ENCODE measurements around the gene TXNDC11. TPM values are rescaled to one million over a fixed set of nuclear protein-coding genes. Genes with fewer than 3 reads are reported as not detected.

TXNDC11 gene
- total RNA-seq, 2 experiments from 2014 or later = 111 to 112 TPM

GRCh38 chr16:11734025-11734652 lies 8.5 kb downstream of the TXNDC11 start:
- H3K27ac ChIP-seq (ENCODE audit: low read depth in 1 of 2, low read length in 2 of 2) = no peak overlapping the region
- ChIA-PET CTCF (interaction anchor here (1.0 kb wide), 1 partner anchor 34 kb away, joined by 3 read pairs; no protein-coding TSS in a partner anchor), POLR2A (interaction anchor here (1.5 kb wide), 1 partner anchor 8 kb away, joined by 4 read pairs; the partner anchor contains the start of gene TXNDC11)
- Mint-ChIP-seq H3K4me3 (no peak overlapping the region), H3K9me3 (no peaks in the 10 kb centered on the region), H3K36me3 (ENCODE audit: low read depth) (peaks cover 90% of the 10 kb centered on the region), H3K27me3 (no peaks in the 10 kb centered on the region), H3K27ac (no peak overlapping the region), H3K4me1 (ENCODE audit: low read depth) (peaks cover 72% of the 10 kb centered on the region)
- no peaks in the 10 kb centered on the region for H3K9me3 ChIP-seq (ENCODE audit: control insufficient read depth in 1 of 2, insufficient read depth in 1 of 2, low read length in 2 of 2)
- no peak for TF ChIP-seq CTCF (IDR thresholded peaks at IDR 0.05)
- ATAC-seq (ENCODE audit: poor library complexity) (no peak), DNase-seq (no peak)
- peaks cover 17% of the 10 kb centered on the region for H3K4me1 ChIP-seq (ENCODE audit: insufficient read depth, low read length)
- no peak overlapping the region for H3K4me3 ChIP-seq (ENCODE audit: low read length)
- no peaks in the 10 kb centered on the region for H3K27me3 ChIP-seq (ENCODE audit: control insufficient read depth in 1 of 2, insufficient read depth in 2 of 2, low read length in 2 of 2)
- intact Hi-C loops (cut with DNase I, micrococcal nuclease) = no loop called here
- H3K36me3 ChIP-seq (ENCODE audit: insufficient read depth, low read length) = peaks cover 85% of the 10 kb centered on the region

- Histone ChIP-seq H3K9me3 (ENCODE audit: control insufficient read depth in 1 of 2, insufficient read depth in 1 of 2, low read length in 2 of 2) (no peaks in the 10 kb centered on the region), H3K27ac (ENCODE audit: low read depth in 1 of 2, low read length in 2 of 2) (no peak overlapping the region), H3K27me3 (ENCODE audit: control insufficient read depth in 1 of 2, insufficient read depth in 2 of 2, low read length in 2 of 2) (no peaks in the 10 kb centered on the region), H3K4me1 (ENCODE audit: insufficient read depth, low read length) (peaks cover 14% of the 10 kb centered on the region), H3K36me3 (ENCODE audit: insufficient read depth, low read length) (peaks cover 84% of the 10 kb centered on the region), H3K4me3 (ENCODE audit: low read length) (no peak overlapping the region)
- ChIA-PET POLR2A (interaction anchor here (2.1 kb wide), 1 partner anchor 11 kb away, joined by 10 read pairs; the partner anchor contains the start of gene TXNDC11), CTCF (interaction anchor here (1.0 kb wide), 1 partner anchor 74 kb away, joined by 3 read pairs; no protein-coding TSS in a partner anchor)
- no peaks in the 10 kb centered on the region for H3K9me3 Mint-ChIP-seq
- no peak for TF ChIP-seq CTCF (IDR thresholded peaks at IDR 0.05)
- H3K4me3 Mint-ChIP-seq = no peak overlapping the region
- H3K4me1 Mint-ChIP-seq (ENCODE audit: low read depth) = peaks cover 64% of the 10 kb centered on the region
- no peaks in the 10 kb centered on the region for H3K27me3 Mint-ChIP-seq
- intact Hi-C loops (cut with DNase I, micrococcal nuclease) = no loop called here
- DNase-seq (no peak), ATAC-seq (ENCODE audit: poor library complexity) (no peak)
- peaks cover 97% of the 10 kb centered on the region for H3K36me3 Mint-ChIP-seq (ENCODE audit: low read depth)
- no peak overlapping the region for H3K27ac Mint-ChIP-seq
Measured at GRCh38 chr16:11731222-11731621, 11.4 kb downstream of the TXNDC11 start.

DNA sequence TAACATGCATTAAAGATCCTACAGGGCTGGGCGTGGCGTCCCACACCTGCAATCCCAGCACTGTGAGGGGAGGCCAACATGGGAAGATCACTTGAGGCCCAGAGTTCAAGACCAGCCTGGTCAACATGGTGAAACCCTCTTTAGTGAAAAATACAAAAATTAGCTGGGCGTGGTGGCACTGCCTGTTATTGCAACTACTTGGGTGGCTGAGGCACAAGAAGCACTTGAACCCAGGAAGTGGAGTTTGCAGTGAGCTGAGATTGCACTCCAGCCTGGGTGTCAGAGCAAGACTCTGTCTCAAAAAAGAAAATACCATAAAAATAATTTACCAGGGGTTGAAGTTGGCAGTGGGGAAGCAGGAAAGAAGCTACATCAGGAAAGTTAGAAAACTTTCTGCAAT lies 12.9 kb downstream of the TXNDC11 start:
- DNase-seq = no peak
- Histone ChIP-seq H3K4me1 (ENCODE audit: insufficient read depth, low read length) (peaks cover 14% of the 10 kb centered on the region), H3K27me3 (ENCODE audit: control insufficient read depth in 1 of 2, insufficient read depth in 2 of 2, low read length in 2 of 2) (no peaks in the 10 kb centered on the region), H3K4me3 (ENCODE audit: low read length) (no peak overlapping the region), H3K36me3 (ENCODE audit: insufficient read depth, low read length) (peaks cover 80% of the 10 kb centered on the region), H3K9me3 (ENCODE audit: control insufficient read depth in 1 of 2, insufficient read depth in 1 of 2, low read length in 2 of 2) (no peaks in the 10 kb centered on the region), H3K27ac (ENCODE audit: low read depth in 1 of 2, low read length in 2 of 2) (no peak overlapping the region)
- Mint-ChIP-seq H3K27ac (no peak overlapping the region), H3K27me3 (no peaks in the 10 kb centered on the region), H3K9me3 (no peaks in the 10 kb centered on the region), H3K36me3 (ENCODE audit: low read depth) (peaks cover 97% of the 10 kb centered on the region), H3K4me3 (no peak overlapping the region), H3K4me1 (ENCODE audit: low read depth) (peaks cover 51% of the 10 kb centered on the region)
- POLR2A ChIA-PET = interaction anchor here (1.1 kb wide), 1 partner anchor 12 kb away, joined by 5 read pairs; the partner anchor contains the start of gene TXNDC11
- ATAC-seq (ENCODE audit: poor library complexity) = no peak
- CTCF ChIA-PET = no interaction called here
- no peak for TF ChIP-seq CTCF (IDR thresholded peaks at IDR 0.05)
- intact Hi-C loops (cut with DNase I, micrococcal nuclease) = no loop called here
